ENCODE results near the gene CCDC85A.

CCDC85A gene

GRCh38 chr2:56177420-56178220, 6.2 kb upstream of the CCDC85A start:
- Histone ChIP-seq H2AFZ (ENCODE audit: low read length) (no peak overlapping the region), H4K20me1 (ENCODE audit: insufficient read depth, low read length, poor library complexity, severe bottlenecking) (no peaks in the 10 kb centered on the region), H3K4me1 (ENCODE audit: insufficient read depth, low read length, poor library complexity, severe bottlenecking) (no peaks in the 10 kb centered on the region), H3F3A (ENCODE audit: low read depth) (no peaks in the 10 kb centered on the region), H3K79me2 (ENCODE audit: insufficient read depth, low read length) (no peaks in the 10 kb centered on the region), H3K27me3 (ENCODE audit: insufficient read depth, low read length, poor library complexity, severe bottlenecking) (no peaks in the 10 kb centered on the region), H3K36me3 (ENCODE audit: insufficient read depth, low read length) (no peaks in the 10 kb centered on the region), H3K9me3 (ENCODE audit: insufficient read depth, low read depth, low read length) (no peaks in the 10 kb centered on the region), H3K4me2 (ENCODE audit: low read depth, low read length, poor library complexity, severe bottlenecking) (no peak overlapping the region), H3K9me2 (replicated peaks; ENCODE audit: low read depth, low read length) (no peaks in the 10 kb centered on the region), H3K9ac (ENCODE audit: low read depth, low read length, poor library complexity, severe bottlenecking) (no peak overlapping the region), H3K4me3 (ENCODE audit: low read length, poor library complexity, severe bottlenecking) (no peak overlapping the region)
- no peak for TF ChIP-seq EZH2phosphoT487 (IDR thresholded peaks at IDR 0.05; ENCODE audit: borderline replicate concordance)
- TF ChIP-seq, protein P1, sequence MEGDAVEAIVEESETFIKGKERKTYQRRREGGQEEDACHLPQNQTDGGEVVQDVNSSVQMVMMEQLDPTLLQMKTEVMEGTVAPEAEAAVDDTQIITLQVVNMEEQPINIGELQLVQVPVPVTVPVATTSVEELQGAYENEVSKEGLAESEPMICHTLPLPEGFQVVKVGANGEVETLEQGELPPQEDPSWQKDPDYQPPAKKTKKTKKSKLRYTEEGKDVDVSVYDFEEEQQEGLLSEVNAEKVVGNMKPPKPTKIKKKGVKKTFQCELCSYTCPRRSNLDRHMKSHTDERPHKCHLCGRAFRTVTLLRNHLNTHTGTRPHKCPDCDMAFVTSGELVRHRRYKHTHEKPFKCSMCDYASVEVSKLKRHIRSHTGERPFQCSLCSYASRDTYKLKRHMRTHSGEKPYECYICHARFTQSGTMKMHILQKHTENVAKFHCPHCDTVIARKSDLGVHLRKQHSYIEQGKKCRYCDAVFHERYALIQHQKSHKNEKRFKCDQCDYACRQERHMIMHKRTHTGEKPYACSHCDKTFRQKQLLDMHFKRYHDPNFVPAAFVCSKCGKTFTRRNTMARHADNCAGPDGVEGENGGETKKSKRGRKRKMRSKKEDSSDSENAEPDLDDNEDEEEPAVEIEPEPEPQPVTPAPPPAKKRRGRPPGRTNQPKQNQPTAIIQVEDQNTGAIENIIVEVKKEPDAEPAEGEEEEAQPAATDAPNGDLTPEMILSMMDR (conservative IDR thresholded peaks at IDR 0.05; ENCODE audit: low read length) = no peak

GRCh38 chr2:56179931-56180330, 3.9 kb upstream of the CCDC85A start:
- no peak for TF ChIP-seq EZH2phosphoT487 (IDR thresholded peaks at IDR 0.05; ENCODE audit: borderline replicate concordance)
- TF ChIP-seq, protein P1 (conservative IDR thresholded peaks at IDR 0.05; ENCODE audit: low read length) = no peak
- Histone ChIP-seq H3K79me2 (ENCODE audit: insufficient read depth, low read length) (no peaks in the 10 kb centered on the region), H3K9me3 (ENCODE audit: insufficient read depth, low read depth, low read length) (no peaks in the 10 kb centered on the region), H3K4me2 (ENCODE audit: low read depth, low read length, poor library complexity, severe bottlenecking) (no peak overlapping the region), H3K4me1 (ENCODE audit: insufficient read depth, low read length, poor library complexity, severe bottlenecking) (no peaks in the 10 kb centered on the region), H4K20me1 (ENCODE audit: insufficient read depth, low read length, poor library complexity, severe bottlenecking) (no peaks in the 10 kb centered on the region), H3F3A (ENCODE audit: low read depth) (no peaks in the 10 kb centered on the region), H3K36me3 (ENCODE audit: insufficient read depth, low read length) (no peaks in the 10 kb centered on the region), H2AFZ (ENCODE audit: low read length) (no peak overlapping the region), H3K9ac (ENCODE audit: low read depth, low read length, poor library complexity, severe bottlenecking) (no peak overlapping the region), H3K4me3 (ENCODE audit: low read length, poor library complexity, severe bottlenecking) (no peak overlapping the region), H3K9me2 (replicated peaks; ENCODE audit: low read depth, low read length) (no peaks in the 10 kb centered on the region), H3K27me3 (ENCODE audit: insufficient read depth, low read length, poor library complexity, severe bottlenecking) (no peaks in the 10 kb centered on the region)

GRCh38 chr2:56182420-56182819, 1.4 kb upstream of the CCDC85A start:
- Histone ChIP-seq H3K27me3 (ENCODE audit: insufficient read depth, low read length, poor library complexity, severe bottlenecking) (no peaks in the 10 kb centered on the region), H3K4me2 (ENCODE audit: low read depth, low read length, poor library complexity, severe bottlenecking) (no peak overlapping the region)

More at GRCh38 chr2:56182420-56182819, 1.4 kb upstream of the CCDC85A start:
- Histone ChIP-seq H3K9me2 (replicated peaks; ENCODE audit: low read depth, low read length) (no peaks in the 10 kb centered on the region), H3K36me3 (ENCODE audit: insufficient read depth, low read length) (no peaks in the 10 kb centered on the region), H3K9me3 (ENCODE audit: insufficient read depth, low read depth, low read length) (no peaks in the 10 kb centered on the region), H3K79me2 (ENCODE audit: insufficient read depth, low read length) (no peaks in the 10 kb centered on the region), H3F3A (ENCODE audit: low read depth) (no peaks in the 10 kb centered on the region), H4K20me1 (ENCODE audit: insufficient read depth, low read length, poor library complexity, severe bottlenecking) (no peaks in the 10 kb centered on the region), H3K4me3 (ENCODE audit: low read length, poor library complexity, severe bottlenecking) (no peak overlapping the region), H2AFZ (ENCODE audit: low read length) (no peak overlapping the region), H3K4me1 (ENCODE audit: insufficient read depth, low read length, poor library complexity, severe bottlenecking) (no peaks in the 10 kb centered on the region), H3K9ac (ENCODE audit: low read depth, low read length, poor library complexity, severe bottlenecking) (no peak overlapping the region)
- TF ChIP-seq EZH2phosphoT487 (IDR thresholded peaks at IDR 0.05; ENCODE audit: borderline replicate concordance) = no peak
- TF ChIP-seq, protein P1 (conservative IDR thresholded peaks at IDR 0.05; ENCODE audit: low read length) = no peak
